Heart left ventricle (tissue), 13 donors: ENCODE results near the gene KCNA10.

Experiments used
- CTCF ChIP-seq, 12 donors: fragments of 200-600 bp; sonication (generic) in 4 of 12; IDR thresholded peaks; one replicate each; pipeline versions ENCODE4 v1.5.0 to v1.8.0; 2018 to 2022; ENCODE audit warnings: antibody characterized with exemption in 12 of 12, mild to moderate bottlenecking in 5 of 12
- POLR2A ChIP-seq, 2 donors: fragments of 450-650 bp; IDR thresholded peaks; one replicate each; pipeline ENCODE4 v1.6.1; 2017; ENCODE audit warnings: antibody characterized with exemption in 2 of 2, mild to moderate bottlenecking in 2 of 2, moderate library complexity in 2 of 2
- donor health status: ischemic (EF 13 %, LVEDD 7.1; RV severe dilation, severe dysfunction).
- donor health status: DM: no; HTN: yes; CAD: no.
- donor health status: DM: no; HTN: no; CAD: no.
- donor health status: ischemic (EF 25% LVEDD 6.9; RV normal size, moderate dysfunction).
- donor health status: ischemic (EF 25% LVEDD 5.7; RV mildly dilated, moderate dysfunction).
- donor health status: ischemic (EF 35%, LVEDD 5.7; RV mildly dilated, moderate dysfunction).
- donor health status: nonischemic (EF 11% LVEDD 7.7; RV severe dilation, severe dysfunction).
- donor health status: DM: yes; HTN: yes; CAD: no.
- donor health status: PGD.
- donor health status: ischemic (EF 29% LVEDD 5.4; RV normal size, mild dysfunction).
- donor health status: nonischemic (EF 23%, LVEDD 6.1; RV moderate dilation, normal function).

DNA sequence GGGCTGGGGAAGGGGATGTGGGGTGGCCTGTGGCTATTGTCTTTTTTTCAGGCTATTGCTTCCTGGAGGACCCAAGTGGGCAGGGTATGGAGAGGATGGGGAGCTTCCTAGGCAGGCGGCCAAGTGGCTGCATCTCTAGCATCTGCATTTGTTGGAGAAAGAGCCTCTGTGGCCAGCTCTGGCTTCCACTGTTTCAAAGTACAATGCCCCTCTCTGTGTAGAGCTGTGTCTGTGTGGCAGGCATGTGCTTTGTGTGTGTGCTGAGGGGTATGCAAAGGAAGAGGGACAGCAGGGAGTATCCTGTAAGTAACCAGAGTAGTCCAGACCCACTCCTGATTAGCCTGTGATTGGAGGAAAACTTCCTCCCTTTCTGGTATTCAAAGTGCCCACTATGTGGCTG lies 46.6 kb upstream of the KCNA10 start:
- no peak for TF ChIP-seq CTCF (IDR thresholded peaks at IDR 0.05)
- no peak for TF ChIP-seq POLR2A (IDR thresholded peaks at IDR 0.05)
